GM18870 (cell line): ENCODE data around the gene FNDC3A.
"Not testable (repeated sequence)": the region's sequence is repeated elsewhere in the genome, so short reads cannot be mapped to it uniquely, and the experiment has no call there.

Source experiments
- ATAC-seq: cut with Tn5 transposase; IDR thresholded peaks from one replicate; pipeline ENCODE4 v1.9.1; 2021; ENCODE audit warnings: moderate library complexity; ENCODE audit not compliant: unreplicated experiment

The FNDC3A gene

GRCh38 chr13:48975101-48975855 lies 434 bp upstream of the FNDC3A start:
- ATAC-seq, result peak; percentile 18

- ATAC-seq, result peak; percentile 7
These were observed 1.0 kb downstream of the FNDC3A start for GRCh38 chr13:48976576-48977285.

- ATAC-seq, result no peak
These were observed 1.5 kb downstream of the FNDC3A start for GRCh38 chr13:48977286-48977625.

GRCh38 chr13:48977973-48978372 lies 2.3 kb downstream of the FNDC3A start:
- ATAC-seq, result no peak

GRCh38 chr13:48978942-48979601 lies 3.4 kb downstream of the FNDC3A start:
- ATAC-seq, result no peak

- ATAC-seq, result peak; percentile 53
These were observed 4.2 kb downstream of the FNDC3A start for GRCh38 chr13:48979892-48980291.

GRCh38 chr13:48983331-48983730 lies 7.6 kb downstream of the FNDC3A start:
- no peak for ATAC-seq

GRCh38 chr13:48985756-48986155 lies 10.0 kb downstream of the FNDC3A start:
- no peak for ATAC-seq

GRCh38 chr13:48990900-48991299 lies 15.2 kb downstream of the FNDC3A start:
- ATAC-seq, result no peak

- ATAC-seq, result no peak
These were observed 17.4 kb downstream of the FNDC3A start for GRCh38 chr13:48993150-48993549.

GRCh38 chr13:48994706-48995105 lies 19.0 kb downstream of the FNDC3A start:
- no peak for ATAC-seq

GRCh38 chr13:48998641-48999292 lies 23.1 kb downstream of the FNDC3A start:
- ATAC-seq, result no peak

- no peak for ATAC-seq
These were observed 24.5 kb downstream of the FNDC3A start for GRCh38 chr13:49000247-49000646.

GRCh38 chr13:49018986-49019635 lies 43.4 kb downstream of the FNDC3A start:
- not testable (repeated sequence) for ATAC-seq

- ATAC-seq, result no peak
These were observed 44.6 kb downstream of the FNDC3A start for GRCh38 chr13:49020328-49020727.

- no peak for ATAC-seq
These were observed 45.3 kb downstream of the FNDC3A start for GRCh38 chr13:49020940-49021553.

- no peak for ATAC-seq
These were observed 46.2 kb downstream of the FNDC3A start for GRCh38 chr13:49021953-49022352.

- no peak for ATAC-seq
These were observed 46.9 kb downstream of the FNDC3A start for GRCh38 chr13:49022472-49023144.

GRCh38 chr13:49023431-49023830 lies 47.7 kb downstream of the FNDC3A start:
- no peak for ATAC-seq

GRCh38 chr13:49026851-49027250 lies 51.1 kb downstream of the FNDC3A start:
- no peak for ATAC-seq
